GM12878 (cell line): ENCODE results near the gene ENO2. TPM values are rescaled to one million over a fixed set of nuclear protein-coding genes. Genes with fewer than 3 reads are reported as not detected.
A peak's percentile ranks its signal among the peaks of the same experiment; 100 is the strongest.

ENCODE experiments used
- BACH1 ChIP-seq: fragments of 450-650 bp; IDR thresholded peaks from 2 replicates; pipeline ENCODE4 v1.6.1; 2017; ENCODE audit warnings: mild to moderate bottlenecking, borderline replicate concordance
- BRCA1 ChIP-seq: IDR thresholded peaks from 2 replicates; pipeline ENCODE4 v1.6.1; 2011; ENCODE audit warnings: low read depth, low read length, improper control_type of control experiment
- CHD2 ChIP-seq: IDR thresholded peaks from 2 replicates; pipeline ENCODE4 v1.6.1; 2011; ENCODE audit warnings: low read depth, low read length, improper control_type of control experiment, borderline replicate concordance
- E2F8 ChIP-seq: fragments of 450-650 bp; IDR thresholded peaks from 2 replicates; pipeline ENCODE4 v1.6.1; 2018; ENCODE audit warnings: mild to moderate bottlenecking, low read depth, moderate library complexity; ENCODE audit not compliant: partially characterized antibody
- ELK1 ChIP-seq: IDR thresholded peaks from 2 replicates; pipeline ENCODE4 v1.6.1; 2012; ENCODE audit warnings: low read depth, low read length, improper control_type of control experiment
- FOXM1 ChIP-seq: IDR thresholded peaks from 2 replicates; pipeline ENCODE4 v1.6.1; 2012; ENCODE audit warnings: low read depth, mild to moderate bottlenecking, inconsistent platforms, low read length, moderate library complexity
- IKZF1 ChIP-seq: fragments of 450-650 bp; conservative IDR thresholded peaks from 2 replicates; pipeline ENCODE4 v1.6.1; 2017; ENCODE audit warnings: antibody characterized with exemption, mild to moderate bottlenecking
- IKZF2 ChIP-seq, 2 experiments: fragments of 450-650 bp; IDR thresholded peaks; 2 replicates each; pipeline ENCODE4 v1.6.1; 2017; ENCODE audit warnings: mild to moderate bottlenecking in 2 of 2, moderate library complexity in 2 of 2
- IRF5 ChIP-seq: fragments of 450-650 bp; IDR thresholded peaks from 2 replicates; pipeline ENCODE4 v1.6.1; 2017; ENCODE audit warnings: borderline replicate concordance
- MYC ChIP-seq: IDR thresholded peaks from 2 replicates; pipeline ENCODE4 v1.6.1; 2011; ENCODE audit warnings: mild to moderate bottlenecking, low read length, moderate library complexity, inconsistent platforms; ENCODE audit not compliant: insufficient read depth, insufficient replicate concordance, insufficient read length, severe bottlenecking
- NR2C2 ChIP-seq: IDR thresholded peaks from 2 replicates; pipeline ENCODE4 v1.6.1; 2011; ENCODE audit warnings: borderline replicate concordance, low read depth; ENCODE audit not compliant: control insufficient read depth, insufficient read length
- PKNOX1 ChIP-seq: fragments of 450-650 bp; IDR thresholded peaks from 2 replicates; pipeline ENCODE4 v1.6.1; 2016; ENCODE audit warnings: mild to moderate bottlenecking
- POLR2AphosphoS2 ChIP-seq: IDR thresholded peaks from 2 replicates; pipeline ENCODE4 v1.6.1; 2011; ENCODE audit warnings: low read depth, mild to moderate bottlenecking, low read length, improper control_type of control experiment, moderate library complexity
- POLR2AphosphoS5 ChIP-seq: IDR thresholded peaks from 2 replicates; pipeline ENCODE4 v1.6.1; 2011; ENCODE audit warnings: mild to moderate bottlenecking, low read length, inconsistent platforms
- RFX5 ChIP-seq: IDR thresholded peaks from 2 replicates; pipeline ENCODE4 v1.6.1; 2011; ENCODE audit warnings: low read depth, low read length, improper control_type of control experiment
- SMAD1 ChIP-seq: fragments of 450-650 bp; IDR thresholded peaks from 2 replicates; pipeline ENCODE4 v1.6.1; 2018; ENCODE audit warnings: mild to moderate bottlenecking, low read depth; ENCODE audit not compliant: partially characterized antibody
- SP1 ChIP-seq: IDR thresholded peaks from one replicate; pipeline ENCODE4 v1.6.1; 2011; ENCODE audit warnings: low read depth, low read length
- STAT3 ChIP-seq: IDR thresholded peaks from 2 replicates; pipeline ENCODE4 v1.6.1; 2011; ENCODE audit warnings: low read depth, low read length, improper control_type of control experiment
- SUZ12 ChIP-seq: fragments of 200-600 bp; sonication (generic); IDR thresholded peaks from one replicate; pipeline ENCODE4 v1.6.1; 2018; ENCODE audit warnings: antibody characterized with exemption, mild to moderate bottlenecking; ENCODE audit not compliant: unreplicated experiment
- ZNF207 ChIP-seq: fragments of 450-650 bp; IDR thresholded peaks from 2 replicates; pipeline ENCODE4 v1.6.1; 2014; ENCODE audit warnings: antibody characterized with exemption, mild to moderate bottlenecking, borderline replicate concordance
- polyA plus RNA-seq, 11 experiments: library from polyadenylated mRNA; depleted of rRNA in 4 of 11; unstranded in 6 of 11; stranded (reverse) in 5 of 11; fragments of >200 nt; fragmentation: Nextera tagmentation in 4 of 11; fragmentation: Illumina TruSeq in 1 of 11; extraction: Ambion mirVana in 4 of 11; extraction: Trizol in 1 of 11; gene quantifications; 1 replicate in 1 of 11; 2 replicates in 10 of 11; pipeline versions ENCODE4 v1.2.1 to v1.2.3, GENCODE V29; 2011 to 2016; ENCODE audit warnings: inconsistent platforms in 2 of 11, missing spikeins in 2 of 11, low read depth in 1 of 11
- total RNA-seq, 4 experiments: library from RNA; depleted of rRNA in 3 of 4; stranded (reverse); fragments of >200 nt in 3 of 4; fragmentation: Illumina TruSeq in 1 of 4; extraction: Trizol in 1 of 4; gene quantifications; 2 replicates each; pipeline versions ENCODE4 v1.2.1 to v1.2.3, GENCODE V29; 2013 to 2021
- TF ChIP-seq, protein P1 (sequence below): IDR thresholded peaks from 2 replicates; pipeline ENCODE4 v1.6.1; 2011; ENCODE audit warnings: borderline replicate concordance, low read depth, mild to moderate bottlenecking, moderate library complexity, low read length; ENCODE audit not compliant: insufficient read depth, poor library complexity, severe bottlenecking

The ENO2 gene
- total and polyA plus RNA-seq, 10 of the 15 experiments (the other 5 are each of a cell fraction or from before 2014, with no cell fraction given), result 24.8 to 196 (median 43.1) TPM

DNA sequence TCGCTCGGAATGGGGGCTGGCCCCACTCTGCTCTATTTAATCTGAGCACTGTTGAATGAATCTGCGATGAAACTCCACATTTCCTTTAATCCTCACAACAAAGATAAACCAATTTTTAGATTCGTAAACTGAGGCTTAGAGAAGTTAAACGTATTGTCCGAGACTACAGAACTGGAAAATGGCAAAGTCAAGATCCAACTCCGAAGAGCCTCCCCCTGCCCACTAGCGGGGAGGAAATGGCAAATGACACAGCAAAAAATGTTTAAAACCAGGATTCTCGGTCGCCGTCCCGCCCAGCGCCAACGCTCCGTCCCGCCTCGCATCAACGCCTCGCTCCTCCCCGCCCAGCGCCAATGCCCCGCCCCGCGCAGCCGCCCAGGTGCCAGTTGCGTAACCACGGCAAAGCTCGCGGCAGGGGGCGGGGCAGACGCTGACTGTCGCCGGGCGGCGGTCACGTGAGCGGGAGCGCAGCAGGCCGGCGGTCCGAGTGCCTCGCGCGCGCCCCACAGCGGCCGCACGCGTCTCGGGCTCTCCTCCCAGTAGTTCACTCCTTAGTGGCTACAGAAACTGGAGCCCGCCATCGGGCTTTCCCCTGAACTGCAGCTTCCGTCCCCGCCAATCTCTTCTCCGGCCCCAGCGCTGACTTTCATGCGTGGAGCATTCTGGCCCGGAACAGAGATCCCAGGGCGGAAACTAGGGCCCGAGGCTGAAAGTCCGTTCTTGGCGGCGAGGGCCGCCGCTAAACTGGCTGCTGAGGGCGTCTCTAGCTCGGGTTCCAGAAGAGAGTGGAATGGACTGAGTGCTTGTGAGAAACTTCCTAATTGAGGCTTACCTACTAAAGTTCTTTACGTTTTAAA, 23.4 kb upstream of the ENO2 start (continued):
- no peak for TF ChIP-seq IRF5
- no peak for TF ChIP-seq SUZ12
- TF ChIP-seq STAT3, result no peak
- peak; percentile 76 for TF ChIP-seq CHD2
- TF ChIP-seq E2F8, result peak; percentile 49
- no peak for TF ChIP-seq RFX5
- no peak; the same call in 1 of the 2 replicates for TF ChIP-seq FOXM1
- no peak for TF ChIP-seq SMAD1
- TF ChIP-seq, protein P1, sequence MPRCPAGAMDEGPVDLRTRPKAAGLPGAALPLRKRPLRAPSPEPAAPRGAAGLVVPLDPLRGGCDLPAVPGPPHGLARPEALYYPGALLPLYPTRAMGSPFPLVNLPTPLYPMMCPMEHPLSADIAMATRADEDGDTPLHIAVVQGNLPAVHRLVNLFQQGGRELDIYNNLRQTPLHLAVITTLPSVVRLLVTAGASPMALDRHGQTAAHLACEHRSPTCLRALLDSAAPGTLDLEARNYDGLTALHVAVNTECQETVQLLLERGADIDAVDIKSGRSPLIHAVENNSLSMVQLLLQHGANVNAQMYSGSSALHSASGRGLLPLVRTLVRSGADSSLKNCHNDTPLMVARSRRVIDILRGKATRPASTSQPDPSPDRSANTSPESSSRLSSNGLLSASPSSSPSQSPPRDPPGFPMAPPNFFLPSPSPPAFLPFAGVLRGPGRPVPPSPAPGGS, result peak; percentile 48
- TF ChIP-seq MYC, result no peak
- TF ChIP-seq ELK1, result peak; percentile 56
- no peak; a peak in 2 of 4 replicates for TF ChIP-seq IKZF2 (IDR thresholded peaks at IDR 0.05)
- no peak for TF ChIP-seq BRCA1
- peak; percentile 69; the same call in 1 of the 2 replicates for TF ChIP-seq PKNOX1
- peak; percentile 84 for TF ChIP-seq POLR2AphosphoS5
- peak; percentile 65 for TF ChIP-seq SP1
- peak; percentile 14; the same call in 1 of the 2 replicates for TF ChIP-seq POLR2AphosphoS2
- TF ChIP-seq NR2C2, result no peak
- peak; percentile 95 for TF ChIP-seq BACH1
- peak; percentile 68 for TF ChIP-seq ZNF207
- TF ChIP-seq IKZF1, result peak; percentile 91
